ENCODE results near the gene TMIE.

TMIE gene

GRCh38 chr3:46661776-46662766 lies 39.1 kb upstream of the TMIE start:
- no peak for DNase-seq (ENCODE audit: low read depth)
- H3K4me3 ChIP-seq (ENCODE audit: low read depth, low read length) = no peak overlapping the region
- TF ChIP-seq, protein P1, sequence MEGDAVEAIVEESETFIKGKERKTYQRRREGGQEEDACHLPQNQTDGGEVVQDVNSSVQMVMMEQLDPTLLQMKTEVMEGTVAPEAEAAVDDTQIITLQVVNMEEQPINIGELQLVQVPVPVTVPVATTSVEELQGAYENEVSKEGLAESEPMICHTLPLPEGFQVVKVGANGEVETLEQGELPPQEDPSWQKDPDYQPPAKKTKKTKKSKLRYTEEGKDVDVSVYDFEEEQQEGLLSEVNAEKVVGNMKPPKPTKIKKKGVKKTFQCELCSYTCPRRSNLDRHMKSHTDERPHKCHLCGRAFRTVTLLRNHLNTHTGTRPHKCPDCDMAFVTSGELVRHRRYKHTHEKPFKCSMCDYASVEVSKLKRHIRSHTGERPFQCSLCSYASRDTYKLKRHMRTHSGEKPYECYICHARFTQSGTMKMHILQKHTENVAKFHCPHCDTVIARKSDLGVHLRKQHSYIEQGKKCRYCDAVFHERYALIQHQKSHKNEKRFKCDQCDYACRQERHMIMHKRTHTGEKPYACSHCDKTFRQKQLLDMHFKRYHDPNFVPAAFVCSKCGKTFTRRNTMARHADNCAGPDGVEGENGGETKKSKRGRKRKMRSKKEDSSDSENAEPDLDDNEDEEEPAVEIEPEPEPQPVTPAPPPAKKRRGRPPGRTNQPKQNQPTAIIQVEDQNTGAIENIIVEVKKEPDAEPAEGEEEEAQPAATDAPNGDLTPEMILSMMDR (IDR thresholded peaks at IDR 0.05; ENCODE audit: insufficient read depth, low read depth, low read length, missing control alignments) = no peak

- no peak overlapping the region for H3K4me3 ChIP-seq (ENCODE audit: low read depth, low read length)
- DNase-seq (ENCODE audit: low read depth) = no peak
- TF ChIP-seq, protein P1 (IDR thresholded peaks at IDR 0.05; ENCODE audit: insufficient read depth, low read depth, low read length, missing control alignments) = no peak
Measured at GRCh38 chr3:46662771-46663551, 38.2 kb upstream of the TMIE start.

DNA sequence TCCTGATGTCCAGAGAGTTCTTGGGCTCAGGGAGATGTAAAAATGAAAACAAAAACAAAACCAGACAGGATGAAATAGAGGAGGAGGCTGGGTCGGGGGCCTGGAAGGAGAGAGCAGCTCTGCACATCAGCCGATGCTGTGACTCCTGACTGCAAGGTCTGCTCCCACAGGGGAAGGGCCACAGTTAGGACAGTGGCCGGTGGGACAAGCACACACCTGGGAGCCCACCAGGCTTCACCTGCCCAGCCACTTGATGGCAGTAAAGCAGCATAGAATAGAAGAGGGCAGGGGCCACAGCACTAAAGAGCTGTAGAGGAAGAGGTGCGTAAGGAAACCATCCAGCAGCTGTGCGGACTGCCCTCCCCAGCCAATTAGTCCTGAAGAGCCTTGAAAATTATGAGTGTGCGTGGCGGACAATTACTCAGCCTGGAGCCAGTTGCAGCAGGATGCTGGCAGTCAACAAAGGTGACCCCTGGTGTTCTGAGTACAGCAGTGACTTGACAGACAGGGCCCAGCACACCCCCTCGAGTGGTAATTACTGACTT lies 37.5 kb upstream of the TMIE start:
- H3K4me3 ChIP-seq (ENCODE audit: low read depth, low read length) = no peak overlapping the region
- no peak for DNase-seq (ENCODE audit: low read depth)
- TF ChIP-seq, protein P1 (IDR thresholded peaks at IDR 0.05; ENCODE audit: insufficient read depth, low read depth, low read length, missing control alignments) = no peak

GRCh38 chr3:46664188-46664970 lies 36.8 kb upstream of the TMIE start:
- no peak for DNase-seq (ENCODE audit: low read depth)
- TF ChIP-seq, protein P1 (IDR thresholded peaks at IDR 0.05; ENCODE audit: insufficient read depth, low read depth, low read length, missing control alignments) = no peak
- no peak overlapping the region for H3K4me3 ChIP-seq (ENCODE audit: low read depth, low read length)

DNA sequence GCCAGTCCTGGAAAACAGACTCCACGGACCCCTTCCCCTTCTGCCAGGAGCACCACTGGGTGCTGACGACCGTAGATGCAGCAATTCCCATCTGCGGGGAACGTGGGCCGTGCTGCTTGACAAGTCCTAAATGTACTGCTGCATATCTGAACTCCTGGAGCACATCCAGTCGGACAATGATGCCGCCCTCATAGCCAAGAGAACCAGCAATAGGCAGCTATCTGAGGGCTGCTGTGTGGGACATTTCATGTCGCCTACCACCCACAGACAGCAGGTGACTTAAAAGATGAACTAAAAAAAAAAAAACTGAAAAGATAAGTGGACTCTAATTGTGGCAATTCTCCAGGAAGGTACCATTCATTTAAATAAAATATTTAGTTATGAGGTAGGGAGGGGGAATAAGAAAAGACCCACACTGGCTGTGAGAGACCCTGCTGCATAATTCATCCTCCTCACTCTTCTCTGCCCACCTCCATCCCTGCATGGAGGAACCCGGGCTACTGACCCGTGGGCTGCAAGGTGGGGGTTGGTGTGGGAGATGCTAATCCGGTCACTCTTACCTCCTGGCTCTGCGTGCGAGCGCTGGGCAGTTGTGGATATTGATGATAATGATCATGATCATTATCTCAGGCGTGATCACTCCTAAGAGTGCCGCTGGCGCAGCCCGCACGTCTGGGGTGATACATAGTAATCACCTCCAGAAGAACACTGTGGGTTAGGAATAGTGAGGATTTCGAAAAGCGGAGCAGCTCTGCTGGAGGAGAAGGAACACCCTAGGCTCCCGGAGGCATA lies 36.0 kb upstream of the TMIE start:
- no peak for DNase-seq (ENCODE audit: low read depth)
- no peak overlapping the region for H3K4me3 ChIP-seq (ENCODE audit: low read depth, low read length)
- TF ChIP-seq, protein P1 (IDR thresholded peaks at IDR 0.05; ENCODE audit: insufficient read depth, low read depth, low read length, missing control alignments) = no peak
